H1 (cell line): ENCODE data around the gene CCNK. TPM values are rescaled to one million over a fixed set of nuclear protein-coding genes. Genes with fewer than 3 reads are reported as not detected.

ENCODE experiments used
- CTBP2 ChIP-seq: IDR thresholded peaks from 2 replicates; pipeline ENCODE4 v1.7.0; 2011; ENCODE audit warnings: borderline replicate concordance, mild to moderate bottlenecking, moderate library complexity, mixed read lengths, low read length; ENCODE audit not compliant: insufficient read depth, insufficient read length
- SAP30 ChIP-seq: fragments of 300-600 bp; sonication (generic); IDR thresholded peaks from 2 replicates; pipeline ENCODE4 v1.7.1; 2012; ENCODE audit warnings: low read length, moderate library complexity, mild to moderate bottlenecking, inconsistent platforms; ENCODE audit not compliant: insufficient read depth, insufficient replicate concordance
- polyA plus RNA-seq, 7 experiments: library from polyadenylated mRNA; depleted of rRNA in 3 of 7; stranded (reverse) in 5 of 7; unstranded in 2 of 7; fragments of >200 nt in 5 of 7; fragments of 200-250 nt in 2 of 7; gene quantifications; 1 replicate in 5 of 7; 2 replicates in 1 of 7; 4 replicates in 1 of 7; pipeline versions ENCODE4 v1.2.1 to v1.2.3, GENCODE V29; 2011 to 2013; ENCODE audit warnings: missing spikeins in 2 of 7, mixed read lengths in 2 of 7
- total RNA-seq: library from RNA; stranded (reverse); fragmentation: NEBNext Ultra II Directional; extraction: Animal tissue kit (Norgen Biotek cat#: 25700); gene quantifications from 2 replicates; pipeline ENCODE4 v1.2.1, GENCODE V29; 2021

The CCNK gene
- total and polyA plus RNA-seq, 2 of the 8 experiments (the other 6 are each of a cell fraction or from before 2014, with no cell fraction given) = 10.7 to 82.7 TPM

GRCh38 chr14:99468836-99469592 is 12.2 kb upstream of the CCNK start (continued):
- no peak for TF ChIP-seq CTBP2
- TF ChIP-seq SAP30 = no peak
